Measurements from ENCODE around the gene HNRNPH3.

HNRNPH3 gene

GRCh38 chr10:68332259-68333057 lies 594 bp downstream of the HNRNPH3 start, which contains the start of gene PBLD:
Gene PBLD (minus strand): TSS chr10:68332928. CDS start chr10:68306844, 26,084 bp downstream.
- TF ChIP-seq, protein P1, sequence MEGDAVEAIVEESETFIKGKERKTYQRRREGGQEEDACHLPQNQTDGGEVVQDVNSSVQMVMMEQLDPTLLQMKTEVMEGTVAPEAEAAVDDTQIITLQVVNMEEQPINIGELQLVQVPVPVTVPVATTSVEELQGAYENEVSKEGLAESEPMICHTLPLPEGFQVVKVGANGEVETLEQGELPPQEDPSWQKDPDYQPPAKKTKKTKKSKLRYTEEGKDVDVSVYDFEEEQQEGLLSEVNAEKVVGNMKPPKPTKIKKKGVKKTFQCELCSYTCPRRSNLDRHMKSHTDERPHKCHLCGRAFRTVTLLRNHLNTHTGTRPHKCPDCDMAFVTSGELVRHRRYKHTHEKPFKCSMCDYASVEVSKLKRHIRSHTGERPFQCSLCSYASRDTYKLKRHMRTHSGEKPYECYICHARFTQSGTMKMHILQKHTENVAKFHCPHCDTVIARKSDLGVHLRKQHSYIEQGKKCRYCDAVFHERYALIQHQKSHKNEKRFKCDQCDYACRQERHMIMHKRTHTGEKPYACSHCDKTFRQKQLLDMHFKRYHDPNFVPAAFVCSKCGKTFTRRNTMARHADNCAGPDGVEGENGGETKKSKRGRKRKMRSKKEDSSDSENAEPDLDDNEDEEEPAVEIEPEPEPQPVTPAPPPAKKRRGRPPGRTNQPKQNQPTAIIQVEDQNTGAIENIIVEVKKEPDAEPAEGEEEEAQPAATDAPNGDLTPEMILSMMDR (IDR thresholded peaks at IDR 0.05; ENCODE audit: poor library complexity, severe bottlenecking), result peak; percentile 49
- no peaks in the 10 kb centered on the region for H3K9me3 ChIP-seq (ENCODE audit: severe bottlenecking)
- peaks cover 24% of the 10 kb centered on the region for H3K4me1 ChIP-seq (ENCODE audit: insufficient read depth, poor library complexity, severe bottlenecking)
- H3K4me3 ChIP-seq (ENCODE audit: severe bottlenecking), result peak within 1 kb of the TSS; percentile 69
- no peaks in the 10 kb centered on the region for H3K27me3 ChIP-seq (ENCODE audit: insufficient read depth, poor library complexity, severe bottlenecking)
- H3K36me3 ChIP-seq (ENCODE audit: low read depth), result peaks cover 40% of the 10 kb centered on the region
- ATAC-seq (ENCODE audit: low read depth), result peak; percentile 35
- DNase-seq (ENCODE audit: low spot score), result peak; percentile 64
- H3K27ac ChIP-seq (ENCODE audit: poor library complexity, severe bottlenecking), result peak within 1 kb of the TSS; percentile 81

DNA sequence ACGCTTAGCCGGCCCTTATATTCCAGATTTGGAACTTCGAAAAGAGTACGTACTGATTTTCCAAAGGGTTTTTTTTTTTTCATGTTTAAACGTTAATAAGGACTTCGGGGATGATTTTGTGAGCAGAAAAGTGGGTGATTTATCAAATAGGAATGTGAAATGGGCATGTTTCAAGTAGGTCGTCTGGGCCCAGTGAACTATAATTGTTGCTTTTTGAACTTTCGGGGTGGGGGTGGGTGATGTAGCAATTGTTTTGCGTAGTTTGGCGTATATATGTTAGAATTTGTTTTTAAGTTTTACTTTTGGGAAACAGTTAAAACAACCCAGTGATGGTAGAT lies 1.2 kb downstream of the HNRNPH3 start:
- H3K36me3 ChIP-seq (ENCODE audit: low read depth), result peaks cover 46% of the 10 kb centered on the region
- TF ChIP-seq, protein P1 (IDR thresholded peaks at IDR 0.05; ENCODE audit: poor library complexity, severe bottlenecking), result peak; percentile 26
- peaks cover 27% of the 10 kb centered on the region for H3K4me1 ChIP-seq (ENCODE audit: insufficient read depth, poor library complexity, severe bottlenecking)

DNA sequence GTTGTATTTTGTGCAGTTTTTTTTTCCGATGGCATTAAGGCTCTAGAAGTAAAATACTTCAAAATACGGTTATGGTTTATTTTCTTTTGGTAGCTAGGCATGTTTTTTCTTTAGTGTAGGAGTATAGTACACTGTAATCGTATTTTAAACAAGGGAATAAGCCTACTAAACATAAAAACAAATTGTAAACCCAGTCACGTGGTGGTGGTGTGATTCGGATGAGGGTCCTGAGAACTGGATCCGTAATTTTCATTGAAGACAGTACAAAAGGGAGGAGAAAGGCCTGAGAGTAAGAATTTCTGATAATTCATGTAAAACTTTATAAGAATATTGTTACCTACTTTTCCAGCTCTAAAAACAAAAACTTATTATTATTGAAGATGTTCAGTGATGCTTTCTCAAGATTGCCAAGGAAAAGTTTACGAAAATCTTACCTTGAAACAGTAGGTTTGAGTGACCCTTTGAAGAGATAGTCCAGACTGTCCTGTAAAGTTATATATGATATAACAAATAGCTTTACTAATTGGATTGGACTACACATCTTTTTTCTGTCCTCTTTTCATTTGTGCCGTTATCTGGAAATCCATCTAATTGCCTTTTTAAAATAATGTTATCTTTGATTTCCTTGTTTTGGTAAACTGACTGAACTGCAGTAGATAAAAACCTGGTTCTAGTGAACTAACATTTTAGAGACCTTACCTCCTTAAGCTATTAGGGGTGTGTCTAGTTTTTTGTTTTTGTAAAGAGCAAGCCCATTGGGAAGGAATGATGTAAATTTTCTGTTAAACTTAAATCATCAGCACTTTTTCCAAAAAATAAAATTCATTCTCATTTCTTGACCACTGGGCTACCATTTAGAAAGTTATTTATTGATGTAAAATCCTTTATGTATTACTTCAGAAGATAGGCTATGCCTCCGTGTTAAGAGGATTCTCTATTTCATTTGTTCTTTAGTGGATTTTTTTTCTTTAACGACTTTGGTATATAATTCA lies 1.9 kb downstream of the HNRNPH3 start:
- DNase-seq (ENCODE audit: low spot score), result no peak
- H3K4me3 ChIP-seq (ENCODE audit: severe bottlenecking), result peak overlapping the region; percentile 69
- TF ChIP-seq, protein P1 (IDR thresholded peaks at IDR 0.05; ENCODE audit: poor library complexity, severe bottlenecking), result no peak
- ATAC-seq (ENCODE audit: low read depth), result no peak
- peak overlapping the region; percentile 81 for H3K27ac ChIP-seq (ENCODE audit: poor library complexity, severe bottlenecking)
- H3K9me3 ChIP-seq (ENCODE audit: severe bottlenecking), result no peaks in the 10 kb centered on the region
- peaks cover 53% of the 10 kb centered on the region for H3K36me3 ChIP-seq (ENCODE audit: low read depth)
- H3K27me3 ChIP-seq (ENCODE audit: insufficient read depth, poor library complexity, severe bottlenecking), result no peaks in the 10 kb centered on the region
- peaks cover 23% of the 10 kb centered on the region for H3K4me1 ChIP-seq (ENCODE audit: insufficient read depth, poor library complexity, severe bottlenecking)

More for the DNA sequence above, 1.2 kb downstream of the HNRNPH3 start:
- H3K27me3 ChIP-seq (ENCODE audit: insufficient read depth, poor library complexity, severe bottlenecking), result no peaks in the 10 kb centered on the region
- peak overlapping the region; percentile 81 for H3K27ac ChIP-seq (ENCODE audit: poor library complexity, severe bottlenecking)
- no peaks in the 10 kb centered on the region for H3K9me3 ChIP-seq (ENCODE audit: severe bottlenecking)
- no peak for DNase-seq (ENCODE audit: low spot score)
- ATAC-seq (ENCODE audit: low read depth), result no peak
- peak overlapping the region; percentile 69 for H3K4me3 ChIP-seq (ENCODE audit: severe bottlenecking)

GRCh38 chr10:68334672-68335467 lies 3.0 kb downstream of the HNRNPH3 start:
- H3K4me3 ChIP-seq (ENCODE audit: severe bottlenecking), result peak overlapping the region; percentile 69
- H3K4me1 ChIP-seq (ENCODE audit: insufficient read depth, poor library complexity, severe bottlenecking), result peaks cover 23% of the 10 kb centered on the region
- H3K9me3 ChIP-seq (ENCODE audit: severe bottlenecking), result no peaks in the 10 kb centered on the region
- no peak for DNase-seq (ENCODE audit: low spot score)
- H3K27ac ChIP-seq (ENCODE audit: poor library complexity, severe bottlenecking), result no peak overlapping the region
- H3K27me3 ChIP-seq (ENCODE audit: insufficient read depth, poor library complexity, severe bottlenecking), result no peaks in the 10 kb centered on the region
- H3K36me3 ChIP-seq (ENCODE audit: low read depth), result peaks cover 65% of the 10 kb centered on the region
- ATAC-seq (ENCODE audit: low read depth), result no peak
- TF ChIP-seq, protein P1 (IDR thresholded peaks at IDR 0.05; ENCODE audit: poor library complexity, severe bottlenecking), result no peak

All from RWPE2 (cell line).